Stimulated activated CD8-positive, alpha-beta memory T cell treated with anti-CD3 and anti-CD28 coated beads, Interleukin-15, amount 100 ng/mL, for 1 hour (primary cell): Measurements from ENCODE around the gene CHD5.

ENCODE experiments used
- DNase-seq: peaks from one replicate; pipeline ENCODE4 v3.0.0-alpha.2; 2020; ENCODE audit warnings: low read depth

Gene CHD5

GRCh38 chr1:6062670-6063069 lies 117.5 kb downstream of the CHD5 start:
- no peak for DNase-seq

GRCh38 chr1:6059866-6060265 lies 120.3 kb downstream of the CHD5 start:
- DNase-seq = no peak

GRCh38 chr1:6057170-6057845 lies 122.8 kb downstream of the CHD5 start:
- DNase-seq = no peak

- no peak for DNase-seq
Measured at GRCh38 chr1:6056572-6056948, 123.6 kb downstream of the CHD5 start.

GRCh38 chr1:6054596-6054995 lies 125.5 kb downstream of the CHD5 start:
- no peak for DNase-seq

GRCh38 chr1:6053206-6053546 lies 126.9 kb downstream of the CHD5 start:
- DNase-seq = no peak

GRCh38 chr1:6052543-6053205 lies 127.4 kb downstream of the CHD5 start:
- DNase-seq = no peak
